SU-DHL-6 (cell line): ENCODE results near the gene PDGFC.

ENCODE experiments used
- H2AFZ ChIP-seq: fragments of 200-600 bp; sonication (generic); 2 replicates; pipeline ENCODE4 v1.6.1; 2014; ENCODE audit warnings: low read depth, mild to moderate bottlenecking, moderate library complexity, mixed read lengths, antibody characterized with exemption, low read length; ENCODE audit not compliant: severe bottlenecking
- H3F3A ChIP-seq: fragments of 200-600 bp; shearing (Covaris generic); 2 replicates; pipeline ENCODE4 v1.6.0; 2016; ENCODE audit warnings: antibody characterized with exemption, mild to moderate bottlenecking; ENCODE audit not compliant: insufficient read depth
- H3K27ac ChIP-seq: fragments of 200-600 bp; sonication (generic); 2 replicates; pipeline ENCODE4 v1.5.1; 2016; ENCODE audit warnings: low read depth, mild to moderate bottlenecking, low read length, moderate library complexity, mixed read lengths
- H3K27me3 ChIP-seq: fragments of 200-600 bp; sonication (generic), shearing (Covaris generic); 2 replicates; pipeline ENCODE4 v1.6.0; 2014; ENCODE audit warnings: mild to moderate bottlenecking, low read length
- H3K36me3 ChIP-seq: fragments of 200-600 bp; sonication (generic); 2 replicates; pipeline ENCODE4 v1.6.1; 2014; ENCODE audit warnings: mild to moderate bottlenecking, low read length, mixed read lengths
- H3K4me2 ChIP-seq: fragments of 300-600, 200-600 bp; shearing (Covaris generic), sonication (generic); 2 replicates; pipeline ENCODE4 v1.6.0; 2014; ENCODE audit warnings: low read length, low read depth, mild to moderate bottlenecking; ENCODE audit not compliant: poor library complexity, severe bottlenecking
- H3K4me3 ChIP-seq: fragments of 200-600 bp; sonication (generic); 2 replicates; pipeline ENCODE4 v1.5.1; 2014; ENCODE audit warnings: antibody characterized with exemption, low read length, mild to moderate bottlenecking, mixed read lengths; ENCODE audit not compliant: insufficient read depth, poor library complexity, severe bottlenecking
- H3K79me2 ChIP-seq: fragments of 200-600 bp; sonication (generic); 2 replicates; pipeline ENCODE4 v1.6.1; 2014; ENCODE audit warnings: mild to moderate bottlenecking, low read length, moderate library complexity; ENCODE audit not compliant: insufficient read depth
- H3K9ac ChIP-seq: fragments of 200-600 bp; sonication (generic); 2 replicates; pipeline ENCODE4 v1.7.0; 2014; ENCODE audit warnings: mild to moderate bottlenecking, low read length
- H3K9me2 ChIP-seq: fragments of 200-600 bp; sonication (generic); replicated peaks from 2 replicates; pipeline ENCODE4 v1.6.1; 2014; ENCODE audit warnings: low read length; ENCODE audit not compliant: insufficient read depth
- H3K9me3 ChIP-seq: fragments of 200-600 bp; sonication (generic); 2 replicates; pipeline ENCODE4 v1.6.1; 2014; ENCODE audit warnings: low read length, mixed read lengths; ENCODE audit not compliant: insufficient read depth
- H4K20me1 ChIP-seq: fragments of 200-600 bp; sonication (generic); 2 replicates; pipeline ENCODE4 v1.6.1; 2014; ENCODE audit warnings: low read depth, mild to moderate bottlenecking, antibody characterized with exemption, low read length, moderate library complexity, mixed read lengths
- CTCF ChIP-seq: fragments of 200-600 bp; sonication (generic); IDR thresholded peaks from one replicate; pipeline ENCODE4 v1.5.1; 2017; ENCODE audit warnings: antibody characterized with exemption, mild to moderate bottlenecking, low read length, moderate library complexity; ENCODE audit not compliant: insufficient read depth, poor library complexity, severe bottlenecking
- EZH2phosphoT487 ChIP-seq: fragments of 200-600 bp; sonication (generic), shearing (Covaris generic); conservative IDR thresholded peaks from 2 replicates; pipeline ENCODE4 v1.6.1; 2018; ENCODE audit warnings: mild to moderate bottlenecking, antibody characterized with exemption, low read length, moderate library complexity, mixed read lengths

Gene PDGFC

DNA sequence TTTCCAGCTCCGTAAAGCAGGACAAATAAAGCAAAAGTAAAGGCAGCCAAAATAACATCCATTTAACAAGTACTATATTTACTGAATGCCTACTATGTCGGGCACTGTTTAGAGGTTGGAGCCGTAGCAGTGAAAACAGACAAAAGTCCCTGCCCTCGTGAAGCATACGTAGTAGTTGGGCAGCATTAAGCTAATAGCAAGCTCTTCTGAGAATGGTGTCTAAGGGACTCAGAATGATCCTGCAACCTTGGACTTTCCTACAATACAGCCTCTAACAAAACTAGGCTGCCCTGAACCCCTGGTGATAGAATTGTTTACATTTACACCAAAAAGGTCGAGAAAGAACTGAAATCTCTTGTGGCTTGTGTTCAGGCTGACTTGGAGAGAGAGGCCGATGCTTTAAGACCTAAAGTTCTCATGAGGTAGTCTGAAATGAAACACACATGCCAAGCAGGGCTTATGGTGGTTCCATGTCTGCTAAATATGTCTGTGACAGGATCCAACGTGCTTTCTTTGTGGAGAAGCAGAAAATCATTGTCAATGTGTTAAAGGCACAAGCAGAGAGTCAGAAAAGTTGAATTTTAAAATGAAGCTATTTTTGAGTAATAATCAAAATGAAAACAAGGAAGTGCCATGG is 898 bp upstream of the PDGFC start:
- no peak overlapping the region for H3K4me2 ChIP-seq
- no peak overlapping the region for H3K27ac ChIP-seq
- no peaks in the 10 kb centered on the region for H3K27me3 ChIP-seq
- H3K9me3 ChIP-seq = no peaks in the 10 kb centered on the region
- H4K20me1 ChIP-seq = no peaks in the 10 kb centered on the region
- no peaks in the 10 kb centered on the region for H3K36me3 ChIP-seq
- no peaks in the 10 kb centered on the region for H3K79me2 ChIP-seq
- TF ChIP-seq EZH2phosphoT487 (no peak), CTCF (no peak)
- H3F3A ChIP-seq = no peaks in the 10 kb centered on the region
- no peak overlapping the region for H2AFZ ChIP-seq
- no peak overlapping the region for H3K4me3 ChIP-seq
- no peaks in the 10 kb centered on the region for H3K9me2 ChIP-seq
- no peak overlapping the region for H3K9ac ChIP-seq

DNA sequence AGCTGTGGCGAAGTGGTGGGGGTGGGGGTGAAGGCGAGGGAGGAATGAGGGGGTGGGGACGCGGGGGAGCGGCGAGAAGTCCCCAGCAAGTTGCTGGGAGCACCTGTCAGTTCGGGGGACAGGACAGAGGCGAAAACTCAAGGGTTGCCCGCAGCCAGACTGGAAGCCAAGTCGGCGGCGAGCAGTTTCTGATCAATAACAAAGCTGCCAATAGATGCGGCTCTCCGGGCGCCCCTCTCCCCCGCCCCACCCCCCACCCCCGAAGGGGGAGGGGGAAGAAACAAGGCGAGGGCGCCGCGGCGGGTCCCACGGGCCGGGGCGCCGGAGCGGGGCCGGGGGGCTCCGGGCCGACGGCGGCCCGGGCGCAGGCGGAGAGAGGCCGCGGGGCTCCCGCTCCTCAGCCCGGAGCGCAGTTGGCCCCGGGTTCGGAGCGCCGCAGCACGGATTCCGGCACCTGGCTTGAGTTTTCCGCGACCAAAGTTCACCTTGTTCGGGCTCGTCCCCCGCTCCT is 379 bp downstream of the PDGFC start:
- no peaks in the 10 kb centered on the region for H3K36me3 ChIP-seq
- H3K27ac ChIP-seq = no peak overlapping the region
- H3F3A ChIP-seq = no peaks in the 10 kb centered on the region
- no peak overlapping the region for H3K9ac ChIP-seq
- no peaks in the 10 kb centered on the region for H3K9me2 ChIP-seq
- no peak overlapping the region for H3K4me2 ChIP-seq
- H3K79me2 ChIP-seq = no peaks in the 10 kb centered on the region
- no peaks in the 10 kb centered on the region for H3K9me3 ChIP-seq
- H2AFZ ChIP-seq = no peak overlapping the region
- no peak overlapping the region for H3K4me3 ChIP-seq
- no peak for TF ChIP-seq EZH2phosphoT487
- no peak for TF ChIP-seq CTCF
- H4K20me1 ChIP-seq = no peaks in the 10 kb centered on the region
- H3K27me3 ChIP-seq = no peaks in the 10 kb centered on the region

GRCh38 chr4:156970501-156971164 is 966 bp downstream of the PDGFC start:
- no peak overlapping the region for H3K9ac ChIP-seq
- H3K27me3 ChIP-seq = no peaks in the 10 kb centered on the region
- TF ChIP-seq EZH2phosphoT487 = no peak
- no peak for TF ChIP-seq CTCF
- H3K4me3 ChIP-seq = no peak overlapping the region
- H3K4me2 ChIP-seq = no peak overlapping the region
- no peaks in the 10 kb centered on the region for H3F3A ChIP-seq
- no peaks in the 10 kb centered on the region for H3K9me2 ChIP-seq
- no peaks in the 10 kb centered on the region for H4K20me1 ChIP-seq
- H2AFZ ChIP-seq = no peak overlapping the region
- H3K27ac ChIP-seq = no peak overlapping the region
- no peaks in the 10 kb centered on the region for H3K9me3 ChIP-seq
- H3K79me2 ChIP-seq = no peaks in the 10 kb centered on the region
- no peaks in the 10 kb centered on the region for H3K36me3 ChIP-seq
